GM12878 (cell line): Measurements from ENCODE around the gene APOL4. TPM values are rescaled to one million over a fixed set of nuclear protein-coding genes. Genes with fewer than 3 reads are reported as not detected.
A peak's percentile ranks its signal among the peaks of the same experiment; 100 is the strongest.

Source experiments
- ATAC-seq: fragments of 200-7000 bp; cut with Tn5 transposase; 3 replicates; pipeline ENCODE4 v1.9.1; 2020; ENCODE audit warnings: mild to moderate bottlenecking, moderate library complexity
- BruUV-seq: library from RNA; stranded (reverse); fragments of 400-500 nt; replicated peaks from 2 replicates; lab custom pipeline; 2021; lab: Mats Ljungman, UMichigan
- CTCF ChIA-PET: fragments of 300-600 bp; sonication (Branson Sonifier 250); formaldehyde crosslinking; extraction: SDS; loops from one replicate; lab custom pipeline; 2021; ENCODE audit warnings: inconsistent platforms; lab: Yijun Ruan, JAX
- POLR2A ChIA-PET: fragments of 350-600 bp; formaldehyde crosslinking; extraction: SDS; loops from one replicate; lab custom pipeline; 2021; ENCODE audit warnings: inconsistent platforms; lab: Charles Lee
- RAD21 ChIA-PET: fragments of 300-600 bp; sonication (Branson Sonifier 250); formaldehyde crosslinking; loops from one replicate; lab custom pipeline; 2023; ENCODE audit warnings: antibody characterized with exemption; ENCODE audit not compliant: unreplicated experiment; lab: Charles Lee
- SMC1A ChIA-PET: fragments of 300-600 bp; sonication (Branson Sonifier 250); formaldehyde crosslinking; loops from one replicate; lab custom pipeline; 2023; ENCODE audit not compliant: unreplicated experiment, uncharacterized antibody; lab: Charles Lee
- DNase-seq: peaks from one replicate; pipeline ENCODE4 v3.0.0-alpha.2; 2011; ENCODE audit warnings: low read depth, low spot score
- FAIRE-seq: peaks from 3 replicates; lab custom pipeline; 2011; peaks lifted over from hg19 to GRCh38; lab: Jason Lieb, UNC
- H2AFZ ChIP-seq: 2 replicates; pipeline ENCODE4 v1.6.0; 2011; ENCODE audit warnings: low read depth, low read length, control low read depth; ENCODE audit not compliant: control insufficient read depth
- H3K27ac ChIP-seq: 2 replicates; pipeline ENCODE4 v1.5.1; 2011; ENCODE audit warnings: control low read depth; ENCODE audit not compliant: control insufficient read depth, insufficient read depth
- H3K27me3 ChIP-seq, 2 experiments: replicated peaks in 1 of 2; 2 replicates each; pipeline versions ENCODE4 v1.6.0 to v1.6.1; 2011; ENCODE audit warnings: low read length in 1 of 2; ENCODE audit not compliant: control insufficient read depth in 2 of 2, insufficient read depth in 2 of 2
- H3K36me3 ChIP-seq, 2 experiments: 2 replicates each; pipeline ENCODE4 v1.5.1; 2011; ENCODE audit warnings: low read length in 1 of 2; ENCODE audit not compliant: control insufficient read depth in 2 of 2, insufficient read depth in 2 of 2
- H3K4me1 ChIP-seq: 2 replicates; pipeline ENCODE4 v1.6.1; 2011; ENCODE audit warnings: mild to moderate bottlenecking, low read length, moderate library complexity, mixed read lengths; ENCODE audit not compliant: control insufficient read depth, insufficient read depth
- H3K4me2 ChIP-seq: 2 replicates; pipeline ENCODE4 v1.6.0; 2011; ENCODE audit warnings: control low read depth; ENCODE audit not compliant: control insufficient read depth, insufficient read depth
- H3K4me3 ChIP-seq: fragments of 200-600 bp; sonication (generic); 2 replicates; pipeline ENCODE4 v1.5.1; 2016
- H3K79me2 ChIP-seq: 2 replicates; pipeline ENCODE4 v1.6.0; 2011; ENCODE audit warnings: low read length; ENCODE audit not compliant: control insufficient read depth, insufficient read depth
- H3K9ac ChIP-seq: 2 replicates; pipeline ENCODE4 v1.8.0; 2011; ENCODE audit warnings: low read length, control low read depth, mixed read lengths; ENCODE audit not compliant: control insufficient read depth, insufficient read depth
- H3K9me3 ChIP-seq: replicated peaks from 3 replicates; pipeline ENCODE4 v1.5.1; 2011; ENCODE audit warnings: mild to moderate bottlenecking, low read length; ENCODE audit not compliant: control insufficient read depth, insufficient read depth
- H4K20me1 ChIP-seq: 2 replicates; pipeline ENCODE4 v1.6.0; 2011; ENCODE audit not compliant: control insufficient read depth, insufficient read depth
- BHLHE40 ChIP-seq, 2 experiments: fragments of 450-650 bp in 1 of 2; IDR thresholded peaks; 2 replicates each; pipeline ENCODE4 v1.6.1; 2011 to 2017; ENCODE audit warnings: low read depth in 2 of 2, borderline replicate concordance in 1 of 2, improper control_type of control experiment in 1 of 2, low read length in 1 of 2, mild to moderate bottlenecking in 1 of 2
- ETV6 ChIP-seq, 2 experiments: fragments of 450-650 bp in 1 of 2; IDR thresholded peaks in 1 of 2; conservative IDR thresholded peaks in 1 of 2; 2 replicates each; pipeline ENCODE4 v1.6.1; 2014; ENCODE audit warnings: antibody characterized with exemption in 1 of 2, borderline replicate concordance in 1 of 2, low read depth in 1 of 2, mild to moderate bottlenecking in 1 of 2, moderate library complexity in 1 of 2
- NR2F1 ChIP-seq: fragments of 450-650 bp; conservative IDR thresholded peaks from 2 replicates; pipeline ENCODE4 v1.6.1; 2017; ENCODE audit warnings: mild to moderate bottlenecking
- WGBS: methylation state at CpG from one replicate; pipeline ENCODE4 v1.1.6; 2016; ENCODE audit warnings: low lambda C conversion rate; ENCODE audit not compliant: insufficient replicate concordance, insufficient coverage; ENCODE audit errors: missing lambda C conversion rate; 5-methylcytosine and 5-hydroxymethylcytosine counted together
- in situ Hi-C: fragments of 300-500 bp; cut with MboI; formaldehyde crosslinking; loops from 9 replicates; pipeline ENCODE4 v1.14.3; 2018; ENCODE audit warnings: mixed read lengths
- intact Hi-C: fragments of 100-400 bp; cut with micrococcal nuclease; formaldehyde crosslinking; loops from one replicate; pipeline ENCODE4 v1.14.2; 2022; ENCODE audit not compliant: unreplicated experiment
- polyA plus RNA-seq, 11 experiments: library from polyadenylated mRNA; depleted of rRNA in 4 of 11; unstranded in 6 of 11; stranded (reverse) in 5 of 11; fragments of >200 nt; fragmentation: Nextera tagmentation in 4 of 11; fragmentation: Illumina TruSeq in 1 of 11; extraction: Ambion mirVana in 4 of 11; extraction: Trizol in 1 of 11; gene quantifications; 1 replicate in 1 of 11; 2 replicates in 10 of 11; pipeline versions ENCODE4 v1.2.1 to v1.2.3, GENCODE V29; 2011 to 2016; ENCODE audit warnings: inconsistent platforms in 2 of 11, missing spikeins in 2 of 11, low read depth in 1 of 11
- total RNA-seq, 4 experiments: library from RNA; depleted of rRNA in 3 of 4; stranded (reverse); fragments of >200 nt in 3 of 4; fragmentation: Illumina TruSeq in 1 of 4; extraction: Trizol in 1 of 4; gene quantifications; 2 replicates each; pipeline versions ENCODE4 v1.2.1 to v1.2.3, GENCODE V29; 2013 to 2021
- TF ChIP-seq, protein P1 (sequence below): fragments of 450-650 bp; IDR thresholded peaks from 2 replicates; pipeline ENCODE4 v1.6.1; 2017; ENCODE audit warnings: mild to moderate bottlenecking
- TF ChIP-seq, protein P2 (sequence below): IDR thresholded peaks from 2 replicates; pipeline ENCODE4 v1.6.1; 2011; ENCODE audit warnings: borderline replicate concordance, low read depth, mild to moderate bottlenecking, moderate library complexity, mixed read lengths, low read length; ENCODE audit not compliant: insufficient read depth; ENCODE audit errors: extremely low read length
- TF ChIP-seq, protein P3 (sequence below): fragments of 450-650 bp; conservative IDR thresholded peaks from 2 replicates; pipeline ENCODE4 v1.6.1; 2017; ENCODE audit warnings: mild to moderate bottlenecking, moderate library complexity

Gene APOL4
- total and polyA plus RNA-seq, 10 of the 15 experiments (the other 5 are each of a cell fraction or from before 2014, with no cell fraction given) = 0.03 to 0.24 (median 0.19) TPM; not detected in 7

DNA sequence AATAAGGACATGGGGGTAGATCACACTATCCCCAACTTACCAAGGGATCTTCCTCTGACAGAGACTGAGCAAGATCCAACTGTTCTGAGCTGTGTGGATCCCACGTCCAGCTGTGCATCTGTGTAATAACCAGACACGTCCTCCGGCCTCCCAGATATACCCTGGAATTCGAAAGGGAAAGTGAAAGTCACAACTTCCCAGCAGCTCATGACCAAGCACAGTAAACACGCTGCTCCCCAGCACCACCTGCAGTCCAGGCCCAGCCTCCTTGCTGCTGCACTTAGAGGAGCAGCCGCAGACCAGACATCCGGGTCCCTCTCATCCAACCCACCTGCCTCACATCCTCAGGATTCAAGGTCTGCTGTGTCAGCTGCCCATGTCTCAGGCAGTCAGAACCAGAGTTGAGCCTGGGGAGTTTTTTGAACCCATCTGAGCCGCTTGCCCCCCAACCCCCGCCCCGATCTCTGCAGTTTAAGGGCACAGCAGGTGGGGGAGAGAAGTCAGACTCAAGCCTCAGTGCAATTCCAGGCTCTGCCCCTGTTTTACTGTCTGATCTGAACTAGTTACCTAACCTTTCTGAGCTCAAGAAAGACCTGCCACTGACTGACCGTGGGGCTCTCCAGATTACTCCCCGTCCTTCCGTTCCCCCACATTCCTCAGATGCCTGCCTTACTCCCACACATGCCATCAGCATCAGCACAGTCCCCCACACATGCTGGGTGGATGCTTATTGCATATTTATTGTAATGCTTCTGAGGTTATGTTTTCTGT, 38.0 kb upstream of the APOL4 start, which contains the start of gene APOL2 (continued):
- TF ChIP-seq, protein P1, sequence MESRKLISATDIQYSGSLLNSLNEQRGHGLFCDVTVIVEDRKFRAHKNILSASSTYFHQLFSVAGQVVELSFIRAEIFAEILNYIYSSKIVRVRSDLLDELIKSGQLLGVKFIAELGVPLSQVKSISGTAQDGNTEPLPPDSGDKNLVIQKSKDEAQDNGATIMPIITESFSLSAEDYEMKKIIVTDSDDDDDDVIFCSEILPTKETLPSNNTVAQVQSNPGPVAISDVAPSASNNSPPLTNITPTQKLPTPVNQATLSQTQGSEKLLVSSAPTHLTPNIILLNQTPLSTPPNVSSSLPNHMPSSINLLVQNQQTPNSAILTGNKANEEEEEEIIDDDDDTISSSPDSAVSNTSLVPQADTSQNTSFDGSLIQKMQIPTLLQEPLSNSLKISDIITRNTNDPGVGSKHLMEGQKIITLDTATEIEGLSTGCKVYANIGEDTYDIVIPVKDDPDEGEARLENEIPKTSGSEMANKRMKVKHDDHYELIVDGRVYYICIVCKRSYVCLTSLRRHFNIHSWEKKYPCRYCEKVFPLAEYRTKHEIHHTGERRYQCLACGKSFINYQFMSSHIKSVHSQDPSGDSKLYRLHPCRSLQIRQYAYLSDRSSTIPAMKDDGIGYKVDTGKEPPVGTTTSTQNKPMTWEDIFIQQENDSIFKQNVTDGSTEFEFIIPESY = no peak
- TF ChIP-seq BHLHE40 (IDR thresholded peaks at IDR 0.05; ENCODE audit: borderline replicate concordance in 1 of 2, low read depth in 2 of 2, low read length in 1 of 2) (peak; percentile 69 to 78; a peak in 2 of 4 replicates), NR2F1 (no peak)

DNA sequence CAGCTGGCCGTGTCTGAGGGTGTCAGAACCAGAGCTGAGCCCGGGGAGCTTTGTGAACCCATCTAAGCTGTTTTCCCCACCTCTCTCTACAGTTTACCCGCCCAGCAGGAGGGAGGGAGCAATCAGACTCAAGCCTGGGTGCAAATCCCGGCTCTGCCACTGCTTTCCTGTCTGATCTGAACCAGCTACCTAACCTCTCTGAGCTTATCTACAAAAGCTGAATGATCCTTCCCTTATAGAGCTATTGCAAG, 37.5 kb upstream of the APOL4 start:
- Histone ChIP-seq H3K4me2 (peak overlapping the region; percentile 88), H3K4me1 (peaks cover 23% of the 10 kb centered on the region), H3K4me3 (peak overlapping the region; percentile 96), H4K20me1 (no peaks in the 10 kb centered on the region), H3K9ac (peak overlapping the region; percentile 65), H3K27me3 (no peaks in the 10 kb centered on the region), H3K27ac (peak overlapping the region; percentile 79), H3K9me3 (no peaks in the 10 kb centered on the region; the same call in 2 of the 3 replicates), H2AFZ (peak overlapping the region; percentile 61), H3K36me3 (peaks cover 0 to 10% of the 10 kb centered on the region in 2 experiments; a peak in 1 of 4 replicates), H3K79me2 (peaks cover 43% of the 10 kb centered on the region)
- TF ChIP-seq, protein P2, sequence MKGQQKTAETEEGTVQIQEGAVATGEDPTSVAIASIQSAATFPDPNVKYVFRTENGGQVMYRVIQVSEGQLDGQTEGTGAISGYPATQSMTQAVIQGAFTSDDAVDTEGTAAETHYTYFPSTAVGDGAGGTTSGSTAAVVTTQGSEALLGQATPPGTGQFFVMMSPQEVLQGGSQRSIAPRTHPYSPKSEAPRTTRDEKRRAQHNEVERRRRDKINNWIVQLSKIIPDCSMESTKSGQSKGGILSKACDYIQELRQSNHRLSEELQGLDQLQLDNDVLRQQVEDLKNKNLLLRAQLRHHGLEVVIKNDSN = no peak
- TF ChIP-seq ETV6 (conservative IDR thresholded peaks at IDR 0.05 in 1 of 2, IDR thresholded peaks at IDR 0.05 in 1 of 2; ENCODE audit: borderline replicate concordance in 1 of 2, low read depth in 1 of 2) = peak in 1 of 2 experiments; percentile 21; a peak in 1 of 4 replicates
- TF ChIP-seq, protein P3, sequence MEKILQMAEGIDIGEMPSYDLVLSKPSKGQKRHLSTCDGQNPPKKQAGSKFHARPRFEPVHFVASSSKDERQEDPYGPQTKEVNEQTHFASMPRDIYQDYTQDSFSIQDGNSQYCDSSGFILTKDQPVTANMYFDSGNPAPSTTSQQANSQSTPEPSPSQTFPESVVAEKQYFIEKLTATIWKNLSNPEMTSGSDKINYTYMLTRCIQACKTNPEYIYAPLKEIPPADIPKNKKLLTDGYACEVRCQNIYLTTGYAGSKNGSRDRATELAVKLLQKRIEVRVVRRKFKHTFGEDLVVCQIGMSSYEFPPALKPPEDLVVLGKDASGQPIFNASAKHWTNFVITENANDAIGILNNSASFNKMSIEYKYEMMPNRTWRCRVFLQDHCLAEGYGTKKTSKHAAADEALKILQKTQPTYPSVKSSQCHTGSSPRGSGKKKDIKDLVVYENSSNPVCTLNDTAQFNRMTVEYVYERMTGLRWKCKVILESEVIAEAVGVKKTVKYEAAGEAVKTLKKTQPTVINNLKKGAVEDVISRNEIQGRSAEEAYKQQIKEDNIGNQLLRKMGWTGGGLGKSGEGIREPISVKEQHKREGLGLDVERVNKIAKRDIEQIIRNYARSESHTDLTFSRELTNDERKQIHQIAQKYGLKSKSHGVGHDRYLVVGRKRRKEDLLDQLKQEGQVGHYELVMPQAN = 0 out of 2 replicates have a peak, but pooled peaks have one; percentile 2
- BruUV-seq = no TSS peak
- ChIA-PET SMC1A (interaction anchor here (0.9 to 9.5 kb wide), 15 partner anchors 11 to 140 kb away, joined by 3 to 165 read pairs (median 6); partner anchors contain the start of genes APOL1 and APOL3), CTCF (interaction anchor here (0.5 to 8.0 kb wide), 26 partner anchors 11 to 300 kb away, joined by 3 to 153 read pairs (median 4); partner anchors contain the start of gene APOL1), POLR2A (interaction anchor here (1.0 to 7.7 kb wide), 5 partner anchors 9 to 243 kb away, joined by 3 to 99 read pairs (median 5); partner anchors contain the start of genes APOL1 and TXN2), RAD21 (interaction anchor here (0.7 to 4.7 kb wide), 13 partner anchors 15 to 243 kb away, joined by 3 to 100 read pairs (median 6); partner anchors contain the start of genes APOL1, APOL3 and APOL4)
- 0% methylated on average over 4 of the region's 4 CpGs for WGBS
- FAIRE-seq = no peak
- DNase-seq = no peak
- in situ Hi-C loops (no loop called here), intact Hi-C loops (loop anchor here (5.0 kb wide), 1 partner anchor 38 kb away; no protein-coding TSS in a partner anchor)
- ATAC-seq = peak; percentile 46
